COR-L47 (cell line): ENCODE data around the gene ANO6.

Source experiments
- DNase-seq: peaks from one replicate; lab custom pipeline; 2025; lab: John Stamatoyannopoulos, UW

Gene ANO6

GRCh38 chr12:45468751-45469615, 253.1 kb downstream of the ANO6 start:
- DNase-seq, result peak; percentile 12

- DNase-seq, result no peak
Measured at GRCh38 chr12:45469902-45470301, 254.0 kb downstream of the ANO6 start.

GRCh38 chr12:45473636-45474035, 257.7 kb downstream of the ANO6 start:
- no peak for DNase-seq

GRCh38 chr12:45475594-45475993, 259.7 kb downstream of the ANO6 start:
- no peak for DNase-seq

- no peak for DNase-seq
Measured at GRCh38 chr12:45477526-45477925, 261.6 kb downstream of the ANO6 start.

GRCh38 chr12:45478931-45479330, 263.0 kb downstream of the ANO6 start:
- no peak for DNase-seq

- no peak for DNase-seq
Measured at GRCh38 chr12:45481746-45482145, 265.9 kb downstream of the ANO6 start.

- DNase-seq, result no peak
Measured at GRCh38 chr12:45483571-45483970, 267.7 kb downstream of the ANO6 start.
